ENCODE data around the gene EXOC3L4.

DNA sequence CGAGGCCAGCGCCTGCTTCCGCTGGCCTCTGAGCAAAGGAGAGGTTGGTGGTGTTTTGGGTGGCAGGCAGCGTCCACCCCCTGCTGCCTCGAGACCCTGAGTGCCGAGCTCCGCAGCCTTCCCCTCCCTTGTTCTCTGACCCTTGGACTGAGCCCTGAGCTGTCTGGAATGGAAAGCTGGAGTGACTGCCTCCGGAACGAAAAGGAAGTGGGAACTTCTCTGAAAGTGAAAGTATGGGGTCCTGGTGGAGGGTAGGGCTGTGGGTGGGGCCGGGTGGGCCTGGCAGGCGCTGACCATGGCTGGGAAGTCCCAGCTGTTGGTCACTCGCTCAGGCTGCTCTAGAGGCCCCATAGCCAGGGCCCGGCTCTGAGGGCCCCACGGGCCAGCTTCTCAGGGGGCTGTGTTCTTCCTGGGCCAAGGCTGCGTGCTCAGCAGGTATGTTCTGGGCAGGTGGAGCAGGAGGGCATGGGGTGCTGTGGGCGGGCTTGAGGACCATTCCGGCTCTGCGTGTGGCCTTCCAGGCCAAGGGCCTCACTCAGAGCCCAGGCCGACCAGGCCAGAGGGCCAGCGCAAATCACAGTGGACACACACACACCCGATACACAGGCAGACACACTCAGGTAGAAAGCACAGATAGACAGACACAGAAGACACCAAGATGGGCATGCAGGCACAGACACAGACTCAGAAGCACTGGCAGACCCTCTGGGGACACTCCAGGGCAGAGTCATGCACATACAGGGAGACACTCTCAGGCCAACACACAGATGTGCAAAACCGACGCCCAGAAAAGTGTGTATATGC lies at the start of gene EXOC3L4:
- TF ChIP-seq, protein P1, sequence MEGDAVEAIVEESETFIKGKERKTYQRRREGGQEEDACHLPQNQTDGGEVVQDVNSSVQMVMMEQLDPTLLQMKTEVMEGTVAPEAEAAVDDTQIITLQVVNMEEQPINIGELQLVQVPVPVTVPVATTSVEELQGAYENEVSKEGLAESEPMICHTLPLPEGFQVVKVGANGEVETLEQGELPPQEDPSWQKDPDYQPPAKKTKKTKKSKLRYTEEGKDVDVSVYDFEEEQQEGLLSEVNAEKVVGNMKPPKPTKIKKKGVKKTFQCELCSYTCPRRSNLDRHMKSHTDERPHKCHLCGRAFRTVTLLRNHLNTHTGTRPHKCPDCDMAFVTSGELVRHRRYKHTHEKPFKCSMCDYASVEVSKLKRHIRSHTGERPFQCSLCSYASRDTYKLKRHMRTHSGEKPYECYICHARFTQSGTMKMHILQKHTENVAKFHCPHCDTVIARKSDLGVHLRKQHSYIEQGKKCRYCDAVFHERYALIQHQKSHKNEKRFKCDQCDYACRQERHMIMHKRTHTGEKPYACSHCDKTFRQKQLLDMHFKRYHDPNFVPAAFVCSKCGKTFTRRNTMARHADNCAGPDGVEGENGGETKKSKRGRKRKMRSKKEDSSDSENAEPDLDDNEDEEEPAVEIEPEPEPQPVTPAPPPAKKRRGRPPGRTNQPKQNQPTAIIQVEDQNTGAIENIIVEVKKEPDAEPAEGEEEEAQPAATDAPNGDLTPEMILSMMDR (IDR thresholded peaks at IDR 0.05): no peak
- no peak for TF ChIP-seq POLR2A (IDR thresholded peaks at IDR 0.05)
